GM21360 (cell line): Measurements from ENCODE around the gene TTLL1.
"Not testable (repeated sequence)": the region's sequence is repeated elsewhere in the genome, so short reads cannot be mapped to it uniquely, and the experiment has no call there.

ENCODE experiments used
- ATAC-seq: cut with Tn5 transposase; IDR thresholded peaks from one replicate; pipeline ENCODE4 v1.9.1; 2021; ENCODE audit warnings: mild to moderate bottlenecking, moderate library complexity; ENCODE audit not compliant: unreplicated experiment

TTLL1 gene

GRCh38 chr22:43110927-43111623, 21.9 kb upstream of the TTLL1 start:
- peak; percentile 50 for ATAC-seq

- ATAC-seq: peak; percentile 27
Measured at GRCh38 chr22:43110444-43110926, 21.3 kb upstream of the TTLL1 start, which contains the start of gene BIK. BIK (plus strand) TSS chr22:43110750; CDS start chr22:43124023, 13,273 bp downstream.

GRCh38 chr22:43109921-43110443, 20.8 kb upstream of the TTLL1 start:
- no peak for ATAC-seq

- ATAC-seq: no peak
Measured at GRCh38 chr22:43109511-43109910, 20.3 kb upstream of the TTLL1 start.

GRCh38 chr22:43106302-43106701, 17.1 kb upstream of the TTLL1 start:
- ATAC-seq: no peak

- not testable (repeated sequence) for ATAC-seq
Measured at GRCh38 chr22:43104950-43105349, 15.8 kb upstream of the TTLL1 start.

GRCh38 chr22:43104056-43104625, 14.9 kb upstream of the TTLL1 start:
- not testable (repeated sequence) for ATAC-seq

- no peak for ATAC-seq
Measured at GRCh38 chr22:43101306-43101705, 12.1 kb upstream of the TTLL1 start.

- ATAC-seq: no peak
Measured at GRCh38 chr22:43100225-43100624, 11.0 kb upstream of the TTLL1 start.

GRCh38 chr22:43099095-43099494, 9.9 kb upstream of the TTLL1 start:
- no peak for ATAC-seq

GRCh38 chr22:43098356-43098755, 9.2 kb upstream of the TTLL1 start:
- no peak for ATAC-seq

- no peak for ATAC-seq
Measured at GRCh38 chr22:43096420-43096819, 7.2 kb upstream of the TTLL1 start.

- ATAC-seq: no peak
Measured at GRCh38 chr22:43094551-43094950, 5.4 kb upstream of the TTLL1 start.

- no peak for ATAC-seq
Measured at GRCh38 chr22:43094085-43094484, 4.9 kb upstream of the TTLL1 start.

- ATAC-seq: no peak
Measured at GRCh38 chr22:43092085-43092484, 2.9 kb upstream of the TTLL1 start.

- ATAC-seq: no peak
Measured at GRCh38 chr22:43090130-43090789, 1.1 kb upstream of the TTLL1 start.

- no peak for ATAC-seq
Measured at GRCh38 chr22:43088627-43088983, 586 bp downstream of the TTLL1 start.

GRCh38 chr22:43085658-43086606, 3.3 kb downstream of the TTLL1 start:
- ATAC-seq: no peak

GRCh38 chr22:43081968-43082367, 7.2 kb downstream of the TTLL1 start:
- ATAC-seq: no peak

- ATAC-seq: no peak
Measured at GRCh38 chr22:43080616-43081015, 8.6 kb downstream of the TTLL1 start.

- ATAC-seq: no peak
Measured at GRCh38 chr22:43079742-43080141, 9.4 kb downstream of the TTLL1 start.
